GM19043 (cell line): ENCODE results near the gene AKNAD1.

Source experiments
- ATAC-seq: cut with Tn5 transposase; IDR thresholded peaks from one replicate; pipeline ENCODE4 v1.9.1; 2021; ENCODE audit warnings: low read depth; ENCODE audit not compliant: unreplicated experiment

The AKNAD1 gene

DNA sequence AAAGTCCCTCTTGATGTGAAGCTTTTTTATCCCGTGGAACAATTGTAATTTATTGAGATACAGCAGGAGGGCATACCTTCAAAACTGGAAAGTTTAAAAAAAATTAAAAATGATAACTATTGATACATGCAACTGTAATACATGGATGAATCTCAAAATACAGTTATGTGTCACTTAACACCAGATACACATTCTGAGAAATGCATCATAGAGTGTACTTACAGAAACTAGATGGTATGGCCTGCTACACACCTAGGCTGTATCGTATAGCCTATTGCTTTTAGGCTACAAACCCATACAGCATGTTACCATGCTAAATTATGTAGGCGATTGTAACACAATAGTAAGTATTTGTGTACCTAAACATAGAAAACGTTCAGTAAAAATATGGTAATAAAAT, 7.1 kb upstream of the AKNAD1 start:
- no peak for ATAC-seq

DNA sequence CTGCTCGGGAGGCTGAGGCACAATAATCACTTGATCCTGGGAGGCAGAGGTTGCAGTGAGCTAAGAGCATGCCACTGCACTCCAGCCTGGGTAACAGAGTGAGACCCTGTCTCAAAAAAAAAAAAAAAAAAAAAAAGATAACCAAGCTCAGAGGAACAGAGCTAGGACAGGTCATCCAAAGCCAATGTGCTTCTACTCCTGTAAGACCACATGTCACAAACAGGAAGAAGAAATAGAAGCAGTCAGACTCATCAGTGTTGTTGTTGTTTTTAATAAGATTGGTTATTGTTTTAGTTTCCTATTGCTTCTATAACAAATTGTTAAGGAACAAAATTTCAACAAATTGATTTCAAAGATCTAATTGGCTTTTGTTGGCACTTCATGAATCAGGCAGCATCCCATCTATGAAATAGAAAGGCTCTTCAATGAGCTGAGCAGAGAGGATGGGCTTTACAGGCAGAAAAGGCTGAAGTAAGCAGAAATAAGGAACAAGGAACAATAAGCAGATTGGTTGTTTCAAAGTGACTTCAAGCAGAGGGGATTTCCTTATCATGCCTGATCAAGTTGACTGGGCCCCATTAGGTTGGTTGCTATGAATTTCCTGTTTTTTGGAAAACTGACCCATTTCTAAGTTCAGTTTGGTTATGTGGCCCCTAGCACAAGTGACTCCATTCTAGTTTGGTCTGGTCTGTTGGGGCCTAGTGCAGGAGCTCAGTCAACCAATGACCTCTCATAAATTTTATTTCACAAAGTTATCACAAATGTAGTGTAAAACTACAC, 6.0 kb upstream of the AKNAD1 start:
- no peak for ATAC-seq

DNA sequence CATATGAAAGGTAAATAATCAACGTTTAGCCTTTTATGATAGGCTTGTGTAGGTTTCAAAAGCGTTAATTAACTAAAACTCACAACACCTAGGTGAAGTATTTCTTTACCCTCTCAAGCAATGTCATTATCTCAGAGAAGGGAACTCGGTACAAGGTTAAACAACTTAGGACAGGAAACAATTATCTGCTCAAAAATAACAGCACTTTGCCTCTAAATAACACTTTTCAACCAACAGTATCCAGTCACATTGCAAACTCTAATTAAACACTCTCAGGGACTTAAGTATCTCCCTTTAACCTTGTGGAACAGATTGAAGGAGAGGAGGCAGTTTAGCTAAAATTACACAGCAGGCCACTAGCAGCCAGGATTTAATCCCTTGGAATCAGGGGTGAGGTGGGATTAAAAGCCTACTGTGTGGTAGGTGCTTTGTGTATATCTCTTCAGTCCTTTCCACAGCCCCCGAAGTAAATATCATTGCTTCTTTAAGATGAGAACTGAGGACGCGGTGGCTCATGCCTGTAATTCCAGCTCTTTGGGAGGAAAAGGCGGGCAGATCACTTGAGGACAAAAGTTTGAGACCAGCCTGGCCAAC, 5.2 kb upstream of the AKNAD1 start:
- ATAC-seq: no peak

DNA sequence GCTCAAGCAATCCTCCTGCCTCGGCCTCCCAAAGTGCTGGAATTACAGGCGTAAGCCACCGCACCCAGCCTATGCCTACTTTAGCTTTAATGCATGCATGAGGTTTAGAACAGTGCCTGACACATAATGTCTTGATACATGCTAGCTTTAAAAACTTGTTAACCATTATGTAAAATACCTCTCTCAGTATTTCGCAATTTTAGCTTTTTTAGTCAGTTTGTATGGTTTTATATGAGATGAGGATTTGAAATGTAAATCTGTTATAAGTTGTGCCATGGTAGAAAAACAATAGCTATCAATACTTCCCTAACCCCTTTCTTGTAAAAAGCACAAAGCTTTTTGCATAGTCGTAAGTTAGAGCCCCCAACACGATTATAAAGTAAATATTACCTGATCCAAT, 4.7 kb upstream of the AKNAD1 start:
- no peak for ATAC-seq

DNA sequence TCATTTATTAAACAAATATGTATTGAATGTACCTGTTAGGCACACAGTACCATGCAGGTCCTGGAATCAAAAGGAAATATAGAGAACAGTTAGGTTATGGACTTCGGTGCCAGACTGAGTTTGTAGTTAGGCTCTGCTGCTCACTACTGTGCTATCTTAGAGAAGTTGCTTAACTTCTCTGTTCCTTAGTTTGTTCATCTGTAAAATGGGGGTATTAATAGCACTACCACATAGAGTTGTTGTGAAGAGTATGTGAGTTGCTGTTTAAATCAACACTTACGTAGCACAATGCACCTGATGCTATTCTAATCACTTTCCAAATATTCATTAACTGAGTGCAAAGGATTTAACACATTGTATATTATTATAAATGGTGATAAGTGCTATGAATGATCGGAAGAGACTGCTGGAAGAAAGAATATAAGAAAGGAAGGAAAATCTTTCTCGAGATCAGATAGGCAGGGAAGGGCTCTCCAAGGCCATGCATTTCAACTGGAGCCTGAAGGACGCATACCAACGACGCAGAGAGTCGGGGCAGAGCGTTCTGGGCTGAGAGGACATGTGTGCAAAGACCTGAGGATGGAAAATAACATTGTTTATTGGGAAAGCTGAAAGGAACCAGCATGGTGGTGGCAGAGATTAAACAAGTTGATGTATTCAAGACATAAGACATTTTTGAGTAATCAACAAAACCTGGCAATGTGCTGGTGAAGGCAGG, 3.5 kb upstream of the AKNAD1 start:
- no peak for ATAC-seq

DNA sequence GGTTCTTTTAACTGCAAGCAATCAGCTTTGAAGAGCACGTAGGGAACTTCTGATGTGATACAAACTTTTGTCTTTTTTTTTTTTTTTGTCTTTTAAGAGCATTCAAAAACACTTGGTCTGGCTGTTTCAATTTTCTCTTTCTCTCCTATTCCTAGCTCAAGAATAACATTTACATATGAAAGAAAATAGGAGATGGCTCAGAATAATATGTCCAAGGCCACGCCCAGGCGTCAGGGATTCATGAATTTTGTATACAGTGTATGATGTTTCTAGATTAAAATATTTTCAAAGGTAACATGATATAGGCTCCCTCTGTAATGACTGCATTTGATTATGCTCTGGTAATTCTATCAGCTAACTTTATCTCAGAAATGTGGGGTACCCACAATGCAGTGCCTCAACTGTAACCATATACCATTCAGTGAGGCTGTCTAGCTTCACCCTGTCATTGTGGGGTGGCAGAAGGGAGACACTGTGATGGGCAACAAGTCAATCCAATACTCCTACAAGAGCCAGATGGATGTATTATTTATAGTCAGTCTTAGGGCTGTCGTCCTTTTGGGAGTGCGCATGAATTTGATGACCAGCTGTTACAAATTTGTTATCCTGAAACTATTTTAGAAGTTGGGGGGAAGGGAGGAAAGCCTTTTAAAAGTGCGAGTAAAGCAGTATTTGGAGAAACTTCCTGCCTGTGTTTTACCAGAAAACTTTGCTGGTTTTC, 1.5 kb upstream of the AKNAD1 start:
- ATAC-seq: no peak

DNA sequence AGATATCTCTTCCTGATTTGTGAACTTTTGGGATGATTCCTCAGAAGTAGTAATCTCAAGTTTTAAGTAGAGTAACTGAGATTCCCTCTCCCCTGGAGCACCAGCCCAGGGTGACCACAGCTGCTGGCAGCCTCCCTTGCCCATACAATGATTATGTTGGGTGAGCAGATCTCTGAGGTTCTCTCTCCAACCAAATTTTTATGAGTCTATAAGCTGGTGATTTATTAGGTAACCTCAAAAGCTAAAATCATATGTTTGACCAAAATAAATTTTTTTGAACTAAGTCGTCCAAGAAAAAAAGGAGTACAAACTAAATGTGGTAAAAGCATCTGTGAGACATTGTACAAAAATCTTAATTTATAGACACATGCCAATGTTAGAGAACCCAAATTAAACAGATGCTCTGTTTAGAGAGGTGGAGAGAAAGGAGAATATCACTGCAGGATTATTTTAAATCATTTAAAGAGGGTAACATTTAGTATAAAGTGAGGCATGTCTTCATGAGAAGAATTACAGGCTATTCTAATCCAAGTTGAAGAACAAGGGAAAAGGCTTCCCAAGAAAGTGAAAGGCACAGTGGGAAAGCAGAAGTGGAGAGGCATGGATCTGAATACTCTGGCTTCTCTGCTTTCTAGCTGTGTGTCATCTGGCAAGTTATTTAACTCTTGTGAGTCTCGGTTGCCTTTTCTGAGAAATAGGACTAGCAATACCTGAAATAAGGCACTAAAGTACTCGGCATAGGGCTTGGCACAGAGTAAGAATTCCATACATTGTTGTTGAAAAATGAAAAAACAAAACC, 2.5 kb downstream of the AKNAD1 start:
- ATAC-seq: no peak

DNA sequence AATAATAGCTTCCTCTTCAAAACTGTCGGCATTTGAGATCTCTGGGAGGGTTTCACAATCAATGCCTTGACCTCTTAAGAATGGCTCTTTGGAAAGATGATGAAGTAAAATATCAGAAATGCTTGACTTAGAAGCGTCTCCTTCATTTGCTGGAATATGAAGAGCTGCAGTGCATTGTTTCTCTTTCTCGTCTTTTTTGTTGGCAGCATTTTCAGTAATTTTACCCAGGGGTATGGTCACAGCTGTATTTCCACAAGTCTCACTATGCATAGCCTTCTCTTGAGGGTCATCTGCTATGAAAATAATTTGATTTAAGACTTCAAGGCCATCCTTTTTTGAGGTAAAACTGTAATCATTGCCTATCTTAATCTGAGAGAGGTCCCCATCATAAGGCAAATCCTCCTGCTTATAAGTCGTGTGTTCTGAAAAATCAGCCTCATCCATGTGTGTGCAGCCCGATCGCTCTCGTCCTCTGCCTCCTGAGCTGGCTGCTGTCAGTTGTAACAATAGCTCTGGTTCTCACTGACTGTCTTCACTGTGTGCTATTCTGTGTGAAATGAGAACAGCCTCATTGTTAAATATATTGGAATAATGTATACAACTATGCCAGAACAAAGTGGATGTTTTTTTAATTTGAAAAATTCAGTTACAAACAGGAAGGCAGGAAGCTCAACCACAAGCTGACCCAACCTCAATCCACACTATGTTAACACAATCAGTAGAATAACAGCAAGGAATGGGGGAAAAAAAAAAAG, 4.5 kb downstream of the AKNAD1 start:
- ATAC-seq: no peak

DNA sequence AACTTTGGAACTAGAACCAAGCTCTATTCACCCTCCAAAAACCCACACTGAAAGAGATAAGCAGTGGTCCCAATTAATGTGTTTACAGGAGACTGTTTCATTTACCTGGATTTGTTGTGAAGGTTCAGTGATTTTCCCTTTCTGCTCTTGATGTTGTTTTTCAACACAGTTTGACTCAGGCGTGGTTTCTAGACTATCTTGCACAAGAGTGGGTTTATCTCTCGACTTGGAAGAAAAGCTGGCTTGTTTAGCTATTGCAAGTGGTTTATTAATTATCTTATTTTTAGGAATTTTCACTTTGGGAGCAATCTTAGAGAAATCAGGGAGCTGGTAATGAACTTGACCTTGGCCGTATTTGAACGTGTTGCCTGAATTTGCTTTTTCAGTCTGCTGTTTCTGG, 5.3 kb downstream of the AKNAD1 start:
- ATAC-seq: no peak

DNA sequence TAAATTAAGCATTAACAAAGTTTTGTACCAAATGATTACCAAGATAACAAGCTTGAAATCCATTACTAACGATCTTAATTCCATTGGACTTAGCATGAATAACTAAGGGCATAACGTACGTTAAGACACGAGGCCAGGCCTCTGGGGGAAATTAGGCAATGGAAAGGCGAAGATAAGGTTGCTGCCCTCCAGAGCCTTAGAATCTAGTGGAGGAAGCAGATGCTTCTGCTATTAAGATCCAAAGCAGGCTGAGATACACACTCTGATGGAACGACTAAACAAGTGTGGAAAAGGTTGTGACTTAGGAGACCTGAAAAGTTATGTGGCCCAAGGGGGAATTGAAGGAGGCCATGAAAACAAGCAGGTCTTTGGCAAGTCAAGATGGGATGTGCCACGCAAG, 6.0 kb downstream of the AKNAD1 start:
- ATAC-seq: no peak

DNA sequence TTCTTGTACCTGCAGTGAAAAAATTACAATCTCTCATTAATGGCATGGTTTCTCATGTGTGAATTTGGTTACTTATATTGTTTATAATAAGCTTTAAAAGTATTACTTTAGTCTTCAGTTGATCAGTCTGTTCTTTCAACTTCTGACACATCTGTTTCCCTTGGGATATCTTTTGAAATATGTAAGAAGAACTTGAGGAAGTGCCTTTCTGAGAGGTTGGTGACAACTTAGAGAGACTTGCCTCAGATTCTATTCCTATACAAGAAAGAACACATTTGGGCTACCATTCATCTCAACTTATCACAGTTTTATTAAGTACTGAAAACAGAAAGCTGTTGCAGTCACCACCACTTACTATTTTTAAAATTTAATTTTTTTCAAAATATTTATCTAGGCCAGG, 8.1 kb downstream of the AKNAD1 start:
- ATAC-seq: no peak

DNA sequence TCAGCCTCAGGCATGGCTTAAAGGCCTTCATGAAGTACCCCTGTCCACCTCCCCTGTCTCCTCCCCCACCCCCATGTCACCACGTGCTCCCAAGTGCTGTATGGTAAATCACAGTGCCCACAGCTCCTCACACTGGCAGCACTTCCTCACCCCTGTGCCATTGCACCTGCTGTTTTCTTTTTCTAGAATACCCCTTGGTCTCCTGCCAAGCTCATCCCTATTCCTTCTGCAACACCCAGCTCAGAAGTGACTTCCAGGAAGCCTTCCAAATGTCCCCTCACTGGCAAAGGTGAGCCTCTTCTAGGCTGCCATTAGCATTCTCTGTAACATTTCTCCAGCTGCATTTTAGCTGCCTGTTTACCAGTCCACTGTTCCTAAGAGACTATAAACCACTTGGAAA, 9.4 kb downstream of the AKNAD1 start:
- ATAC-seq: no peak

DNA sequence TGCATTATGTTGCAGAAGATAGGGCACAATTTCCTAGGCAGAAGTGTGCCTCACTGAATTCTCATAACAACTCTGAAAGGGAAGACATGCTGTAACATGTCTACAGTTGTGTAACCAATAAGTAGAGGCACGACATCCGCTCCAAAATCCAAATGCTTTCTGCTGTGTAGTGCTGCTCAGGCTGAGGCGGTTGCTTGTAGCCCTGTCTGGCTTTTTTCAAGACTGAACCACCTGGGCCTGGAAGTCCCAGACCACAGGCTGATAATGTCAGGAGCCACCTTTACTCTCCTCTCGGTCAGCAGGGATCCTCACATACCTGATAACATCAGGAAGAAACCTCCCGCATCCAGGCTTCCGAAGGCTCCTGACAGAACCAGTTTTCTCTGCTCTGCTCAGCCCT, 10.9 kb downstream of the AKNAD1 start:
- no peak for ATAC-seq

DNA sequence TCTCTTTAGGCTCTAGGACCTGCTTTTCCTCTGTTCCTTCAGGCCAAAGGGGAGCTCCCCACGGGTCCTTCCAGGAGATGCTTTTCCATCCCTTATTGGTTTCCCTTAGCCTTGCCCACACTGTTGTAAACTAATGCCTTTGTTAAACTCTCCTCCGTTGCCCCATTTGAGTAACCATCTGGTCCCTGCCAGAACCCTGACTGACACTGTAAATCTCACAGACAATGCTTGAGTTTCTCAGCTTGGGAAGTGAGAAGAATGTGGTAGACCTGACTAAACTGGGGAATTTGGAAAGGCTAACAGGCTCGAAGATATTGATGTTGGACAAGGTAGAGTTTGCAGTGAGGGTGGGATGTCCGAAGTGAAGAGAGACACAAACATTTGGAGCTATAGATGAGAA, 11.4 kb downstream of the AKNAD1 start:
- no peak for ATAC-seq

DNA sequence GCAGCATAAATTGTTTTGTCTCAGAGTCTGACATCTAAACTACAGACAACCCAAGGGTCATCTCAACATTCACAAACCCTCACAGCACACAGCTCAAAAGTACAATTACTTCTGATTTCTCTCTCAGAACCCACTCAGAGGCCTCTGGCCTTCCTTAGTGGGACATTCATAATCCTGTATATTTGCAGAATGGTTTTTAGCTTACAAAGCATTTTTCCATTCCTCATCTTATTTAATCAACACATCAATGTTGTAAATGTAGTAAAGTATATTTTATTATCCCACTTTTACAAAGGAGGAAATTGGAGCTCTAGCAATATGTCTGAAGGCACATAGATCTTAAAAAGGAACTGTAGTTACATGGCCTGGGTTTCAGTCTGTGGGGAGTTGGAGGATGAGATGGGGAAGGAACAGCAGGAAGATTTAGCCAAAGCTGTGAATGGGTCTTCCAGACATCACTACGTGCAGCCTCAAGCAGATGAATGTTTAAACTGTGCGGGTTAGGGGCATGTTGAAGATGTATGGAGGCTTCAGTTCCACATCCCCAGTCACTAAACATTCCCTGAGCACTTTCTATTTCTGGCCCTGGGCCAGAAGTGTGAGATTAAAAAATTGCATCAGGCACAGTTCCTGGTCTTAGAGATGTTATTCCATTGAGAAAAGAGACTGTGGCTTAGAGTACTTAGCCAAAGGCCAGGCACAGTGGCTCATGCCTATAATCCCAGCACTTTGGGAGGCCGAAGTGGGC, 13.3 kb downstream of the AKNAD1 start:
- ATAC-seq: no peak

DNA sequence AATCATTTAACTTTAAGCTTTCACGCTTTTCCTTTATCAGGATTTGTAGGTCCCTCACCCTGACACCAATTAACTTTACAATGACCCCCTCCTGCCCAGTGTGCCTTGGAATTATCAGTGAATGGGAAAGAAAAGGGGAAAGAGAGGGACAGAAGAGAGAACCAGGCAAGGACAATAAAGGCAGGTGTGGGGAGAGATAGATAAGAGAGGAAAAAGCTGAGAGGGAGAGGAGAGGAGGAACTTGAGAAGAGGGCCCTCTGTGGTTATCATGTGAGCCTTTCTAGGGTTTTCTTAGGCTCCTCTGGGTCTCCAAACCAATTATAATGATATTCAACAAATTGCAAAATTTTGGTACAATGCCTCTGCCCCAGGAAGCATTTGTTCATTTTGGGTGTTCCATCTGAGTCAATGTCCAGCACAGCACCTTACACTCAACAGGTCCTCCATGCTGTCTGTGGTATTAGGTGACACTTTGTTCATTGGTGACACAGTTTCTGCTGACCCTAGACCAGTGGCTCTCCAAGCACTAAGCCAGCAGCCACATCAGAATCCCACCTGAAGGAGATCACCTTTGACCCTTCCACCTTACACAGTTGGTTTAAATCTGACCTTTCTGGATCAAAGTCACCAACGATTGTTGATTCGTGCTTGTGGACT, 14.2 kb downstream of the AKNAD1 start:
- no peak for ATAC-seq

DNA sequence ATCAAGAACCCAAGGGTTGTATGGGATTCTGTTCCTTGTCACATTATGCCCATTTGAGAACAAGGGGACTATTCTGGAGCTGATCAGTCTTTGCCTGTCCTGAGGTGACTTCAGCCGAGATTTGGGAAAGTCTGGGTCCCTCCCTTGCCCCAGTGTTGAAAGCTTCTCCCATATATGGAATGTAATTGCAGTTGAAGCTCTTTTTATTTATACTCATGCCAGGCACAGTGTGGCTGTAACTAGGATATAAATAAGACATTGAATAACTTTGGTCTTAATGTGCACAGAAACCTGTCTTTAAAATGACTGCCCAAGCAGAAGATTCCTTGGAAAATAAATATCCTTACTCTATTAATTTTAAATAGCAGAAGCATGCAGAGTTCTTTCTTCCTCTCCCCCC, 15.2 kb downstream of the AKNAD1 start:
- no peak for ATAC-seq

DNA sequence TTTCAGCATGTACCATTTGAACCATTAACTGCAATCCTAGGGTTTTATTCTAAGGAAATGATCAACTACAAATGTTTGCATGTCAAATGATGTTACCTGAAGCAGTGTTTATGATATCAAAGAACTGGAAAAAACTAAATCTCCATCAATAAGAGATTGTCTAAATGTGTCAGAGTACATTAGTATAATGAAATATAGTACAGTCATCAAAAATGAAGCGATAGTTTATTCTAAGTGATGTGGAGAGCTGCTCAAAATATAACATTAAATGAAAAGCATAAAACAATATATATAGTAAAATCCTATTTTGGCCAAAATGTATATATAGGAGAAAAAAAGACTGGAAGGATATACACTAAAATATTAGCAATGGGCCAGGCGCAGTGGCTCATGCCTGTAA, 24.0 kb downstream of the AKNAD1 start:
- no peak for ATAC-seq

DNA sequence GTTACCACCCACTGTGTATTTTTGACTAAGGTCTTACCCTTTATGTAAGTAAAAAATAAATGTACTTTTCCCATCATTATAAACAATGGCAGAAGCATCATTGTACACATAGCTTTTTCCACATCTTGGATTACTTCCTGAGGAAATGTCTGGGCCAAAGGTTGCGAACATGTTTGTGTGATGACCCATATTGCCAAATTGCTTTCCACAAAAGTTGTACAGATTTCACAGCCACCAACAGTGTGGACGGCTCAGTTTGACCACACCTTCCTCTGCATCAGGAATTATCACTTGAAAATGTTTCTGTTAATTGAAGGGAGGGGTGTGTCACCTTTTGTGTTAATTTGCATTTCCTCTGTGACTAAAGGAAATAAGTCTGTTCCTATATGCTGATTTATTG, 25.7 kb downstream of the AKNAD1 start:
- no peak for ATAC-seq
